K562 (cell line): ENCODE results near the gene KLF18. TPM values are rescaled to one million over a fixed set of nuclear protein-coding genes. Genes with fewer than 3 reads are reported as not detected.

Source experiments
- FOSL1 ChIP-seq: fragments of 200-800 bp; sonication (Bioruptor generic); conservative IDR thresholded peaks from 2 replicates; pipeline ENCODE4 v1.6.1; 2016; ENCODE audit warnings: missing genetic modification characterization, missing compliant biosample characterization
- JUND ChIP-seq, 2 experiments: IDR thresholded peaks; 2 replicates in 1 of 2; 3 replicates in 1 of 2; pipeline ENCODE4 v1.6.1; 2011; ENCODE audit warnings: borderline replicate concordance in 2 of 2, low read depth in 2 of 2, low read length in 2 of 2, improper control_type of control experiment in 1 of 2, missing biosample characterization in 1 of 2, missing genetic modification characterization in 1 of 2, missing genetic modification reagents in 1 of 2
- TFE3 ChIP-seq: fragments of 450-650 bp; formaldehyde crosslinking; IDR thresholded peaks from 2 replicates; pipeline ENCODE4 v1.4.0; 2020; ENCODE audit warnings: mild to moderate bottlenecking, mixed read lengths
- ZNF561 ChIP-seq: fragments of 450-650 bp; formaldehyde crosslinking; conservative IDR thresholded peaks from 2 replicates; pipeline ENCODE4 v1.4.0; 2020; ENCODE audit warnings: mild to moderate bottlenecking, moderate library complexity
- polyA plus RNA-seq, 8 experiments: library from polyadenylated mRNA; depleted of rRNA in 4 of 8; stranded (reverse) in 5 of 8; unstranded in 3 of 8; fragments of >200 nt; fragmentation: Nextera tagmentation in 2 of 8; fragmentation: Illumina TruSeq in 1 of 8; extraction: Ambion mirVana in 2 of 8; extraction: Trizol in 1 of 8; gene quantifications; 2 replicates each; pipeline versions ENCODE4 v1.2.1 to v1.2.3, GENCODE V29; 2011 to 2014; ENCODE audit warnings: inconsistent platforms in 1 of 8, missing spikeins in 1 of 8
- total RNA-seq, 7 experiments: library from RNA; depleted of rRNA in 6 of 7; stranded (reverse); fragments of >200 nt in 6 of 7; fragmentation: Illumina TruSeq in 2 of 7; extraction: Trizol in 2 of 7; gene quantifications; 2 replicates each; pipeline versions ENCODE4 v1.2.1 to v1.2.3, GENCODE V29; 2011 to 2021; ENCODE audit warnings: low replicate concordance in 1 of 7
- TF ChIP-seq, protein P1 (sequence below): fragments of 250-450 bp; sonication (Bioruptor Pico); IDR thresholded peaks from 2 replicates; pipeline ENCODE4 v1.4.0; 2020
- TF ChIP-seq, protein P2 (sequence below): fragments of 450-650 bp; IDR thresholded peaks from 2 replicates; pipeline ENCODE4 v1.6.1; 2017; ENCODE audit warnings: antibody characterized with exemption
- TF ChIP-seq, protein P3 (sequence below): fragments of 450-650 bp; IDR thresholded peaks from one replicate; pipeline ENCODE4 v1.6.1; 2018; ENCODE audit warnings: mild to moderate bottlenecking, moderate library complexity; ENCODE audit not compliant: partially characterized antibody

Gene KLF18
- total and polyA plus RNA-seq, 9 of the 15 experiments (the other 6 are each of a cell fraction or from before 2014, with no cell fraction given) = not detected

GRCh38 chr1:44103270-44104131 is 37.9 kb downstream of the KLF18 start (continued):
- TF ChIP-seq, protein P1, sequence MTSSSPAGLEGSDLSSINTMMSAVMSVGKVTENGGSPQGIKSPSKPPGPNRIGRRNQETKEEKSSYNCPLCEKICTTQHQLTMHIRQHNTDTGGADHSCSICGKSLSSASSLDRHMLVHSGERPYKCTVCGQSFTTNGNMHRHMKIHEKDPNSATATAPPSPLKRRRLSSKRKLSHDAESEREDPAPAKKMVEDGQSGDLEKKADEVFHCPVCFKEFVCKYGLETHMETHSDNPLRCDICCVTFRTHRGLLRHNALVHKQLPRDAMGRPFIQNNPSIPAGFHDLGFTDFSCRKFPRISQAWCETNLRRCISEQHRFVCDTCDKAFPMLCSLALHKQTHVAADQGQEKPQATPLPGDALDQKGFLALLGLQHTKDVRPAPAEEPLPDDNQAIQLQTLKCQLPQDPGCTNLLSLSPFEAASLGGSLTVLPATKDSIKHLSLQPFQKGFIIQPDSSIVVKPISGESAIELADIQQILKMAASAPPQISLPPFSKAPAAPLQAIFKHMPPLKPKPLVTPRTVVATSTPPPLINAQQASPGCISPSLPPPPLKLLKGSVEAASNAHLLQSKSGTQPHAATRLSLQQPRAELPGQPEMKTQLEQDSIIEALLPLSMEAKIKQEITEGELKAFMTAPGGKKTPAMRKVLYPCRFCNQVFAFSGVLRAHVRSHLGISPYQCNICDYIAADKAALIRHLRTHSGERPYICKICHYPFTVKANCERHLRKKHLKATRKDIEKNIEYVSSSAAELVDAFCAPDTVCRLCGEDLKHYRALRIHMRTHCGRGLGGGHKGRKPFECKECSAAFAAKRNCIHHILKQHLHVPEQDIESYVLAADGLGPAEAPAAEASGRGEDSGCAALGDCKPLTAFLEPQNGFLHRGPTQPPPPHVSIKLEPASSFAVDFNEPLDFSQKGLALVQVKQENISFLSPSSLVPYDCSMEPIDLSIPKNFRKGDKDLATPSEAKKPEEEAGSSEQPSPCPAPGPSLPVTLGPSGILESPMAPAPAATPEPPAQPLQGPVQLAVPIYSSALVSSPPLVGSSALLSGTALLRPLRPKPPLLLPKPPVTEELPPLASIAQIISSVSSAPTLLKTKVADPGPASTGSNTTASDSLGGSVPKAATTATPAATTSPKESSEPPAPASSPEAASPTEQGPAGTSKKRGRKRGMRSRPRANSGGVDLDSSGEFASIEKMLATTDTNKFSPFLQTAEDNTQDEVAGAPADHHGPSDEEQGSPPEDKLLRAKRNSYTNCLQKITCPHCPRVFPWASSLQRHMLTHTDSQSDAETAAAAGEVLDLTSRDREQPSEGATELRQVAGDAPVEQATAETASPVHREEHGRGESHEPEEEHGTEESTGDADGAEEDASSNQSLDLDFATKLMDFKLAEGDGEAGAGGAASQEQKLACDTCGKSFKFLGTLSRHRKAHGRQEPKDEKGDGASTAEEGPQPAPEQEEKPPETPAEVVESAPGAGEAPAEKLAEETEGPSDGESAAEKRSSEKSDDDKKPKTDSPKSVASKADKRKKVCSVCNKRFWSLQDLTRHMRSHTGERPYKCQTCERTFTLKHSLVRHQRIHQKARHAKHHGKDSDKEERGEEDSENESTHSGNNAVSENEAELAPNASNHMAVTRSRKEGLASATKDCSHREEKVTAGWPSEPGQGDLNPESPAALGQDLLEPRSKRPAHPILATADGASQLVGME (CRISPR knock-in tag) = no peak
- TF ChIP-seq JUND (IDR thresholded peaks at IDR 0.05; ENCODE audit: borderline replicate concordance, low read depth, low read length) = no peak
- no peak for TF ChIP-seq JUND (tag; IDR thresholded peaks at IDR 0.05; ENCODE audit: borderline replicate concordance, low read depth, low read length)
- TF ChIP-seq, protein P2, sequence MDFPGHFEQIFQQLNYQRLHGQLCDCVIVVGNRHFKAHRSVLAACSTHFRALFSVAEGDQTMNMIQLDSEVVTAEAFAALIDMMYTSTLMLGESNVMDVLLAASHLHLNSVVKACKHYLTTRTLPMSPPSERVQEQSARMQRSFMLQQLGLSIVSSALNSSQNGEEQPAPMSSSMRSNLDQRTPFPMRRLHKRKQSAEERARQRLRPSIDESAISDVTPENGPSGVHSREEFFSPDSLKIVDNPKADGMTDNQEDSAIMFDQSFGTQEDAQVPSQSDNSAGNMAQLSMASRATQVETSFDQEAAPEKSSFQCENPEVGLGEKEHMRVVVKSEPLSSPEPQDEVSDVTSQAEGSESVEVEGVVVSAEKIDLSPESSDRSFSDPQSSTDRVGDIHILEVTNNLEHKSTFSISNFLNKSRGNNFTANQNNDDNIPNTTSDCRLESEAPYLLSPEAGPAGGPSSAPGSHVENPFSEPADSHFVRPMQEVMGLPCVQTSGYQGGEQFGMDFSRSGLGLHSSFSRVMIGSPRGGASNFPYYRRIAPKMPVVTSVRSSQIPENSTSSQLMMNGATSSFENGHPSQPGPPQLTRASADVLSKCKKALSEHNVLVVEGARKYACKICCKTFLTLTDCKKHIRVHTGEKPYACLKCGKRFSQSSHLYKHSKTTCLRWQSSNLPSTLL = no peak
- TF ChIP-seq TFE3 = no peak
- TF ChIP-seq ZNF561 (CRISPR knock-in tag) = no peak
- TF ChIP-seq, protein P3, sequence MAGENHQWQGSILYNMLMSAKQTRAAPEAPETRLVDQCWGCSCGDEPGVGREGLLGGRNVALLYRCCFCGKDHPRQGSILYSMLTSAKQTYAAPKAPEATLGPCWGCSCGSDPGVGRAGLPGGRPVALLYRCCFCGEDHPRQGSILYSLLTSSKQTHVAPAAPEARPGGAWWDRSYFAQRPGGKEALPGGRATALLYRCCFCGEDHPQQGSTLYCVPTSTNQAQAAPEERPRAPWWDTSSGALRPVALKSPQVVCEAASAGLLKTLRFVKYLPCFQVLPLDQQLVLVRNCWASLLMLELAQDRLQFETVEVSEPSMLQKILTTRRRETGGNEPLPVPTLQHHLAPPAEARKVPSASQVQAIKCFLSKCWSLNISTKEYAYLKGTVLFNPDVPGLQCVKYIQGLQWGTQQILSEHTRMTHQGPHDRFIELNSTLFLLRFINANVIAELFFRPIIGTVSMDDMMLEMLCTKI = no peak
- no peak for TF ChIP-seq FOSL1 (tag)
